IgD-negative memory B cell (primary cell): ENCODE results near the gene GDF10. TPM values are rescaled to one million over a fixed set of nuclear protein-coding genes. Genes with fewer than 3 reads are reported as not detected.

ENCODE experiments used
- H3K27ac Mint-ChIP-seq, 3 donors: one replicate each; pipeline ENCODE4 v1.8.0; 2020 to 2022; ENCODE audit warnings: mild to moderate bottlenecking in 3 of 3, mixed read lengths in 3 of 3, moderate library complexity in 1 of 3
- H3K27me3 Mint-ChIP-seq: one replicate; pipeline ENCODE4 v1.8.0; 2021; ENCODE audit warnings: mixed read lengths
- H3K36me3 Mint-ChIP-seq: one replicate; pipeline ENCODE4 v1.8.0; 2020; ENCODE audit warnings: mild to moderate bottlenecking, mixed read lengths
- H3K4me1 Mint-ChIP-seq, 3 donors: one replicate each; pipeline ENCODE4 v1.8.0; 2020 to 2022; ENCODE audit warnings: mixed read lengths in 3 of 3, mild to moderate bottlenecking in 1 of 3
- H3K4me3 Mint-ChIP-seq, 4 donors: one replicate each; pipeline ENCODE4 v1.8.0; 2020 to 2022; ENCODE audit warnings: mild to moderate bottlenecking in 4 of 4, mixed read lengths in 4 of 4, moderate library complexity in 3 of 4
- H3K9me3 Mint-ChIP-seq, 3 donors: one replicate each; pipeline ENCODE4 v1.8.0; 2020 to 2021; ENCODE audit warnings: mixed read lengths in 3 of 3, mild to moderate bottlenecking in 1 of 3
- polyA plus RNA-seq: library from polyadenylated mRNA; unstranded; fragments of 300-500 nt; fragmentation: Illumina TruSeq; gene quantifications from one replicate; pipeline ENCODE4 v1.2.3, GENCODE V29; 2021

The GDF10 gene
- polyA plus RNA-seq, 1 donor from 2014 or later = not detected

DNA sequence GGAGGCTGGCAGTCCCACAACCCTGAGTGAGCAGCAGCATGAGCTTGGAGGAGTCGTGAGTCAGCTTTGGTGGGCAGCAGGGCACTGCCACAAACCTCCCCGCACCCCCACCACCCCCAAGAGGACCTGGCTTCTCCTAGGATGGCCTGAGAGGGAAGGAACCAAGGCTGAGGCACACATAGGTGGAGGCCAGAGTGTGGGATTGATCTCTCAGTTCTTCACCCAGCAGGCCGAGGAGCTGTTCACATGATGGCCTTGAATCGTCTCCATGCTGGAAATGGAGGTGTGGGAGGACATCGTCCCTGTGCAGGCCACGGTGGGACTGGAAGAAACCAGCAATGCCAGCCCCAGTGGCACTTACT is 17.4 kb upstream of the GDF10 start:
- H3K4me3 Mint-ChIP-seq = no peak overlapping the region
- no peaks in the 10 kb centered on the region for H3K9me3 Mint-ChIP-seq
- no peak overlapping the region for H3K27ac Mint-ChIP-seq

DNA sequence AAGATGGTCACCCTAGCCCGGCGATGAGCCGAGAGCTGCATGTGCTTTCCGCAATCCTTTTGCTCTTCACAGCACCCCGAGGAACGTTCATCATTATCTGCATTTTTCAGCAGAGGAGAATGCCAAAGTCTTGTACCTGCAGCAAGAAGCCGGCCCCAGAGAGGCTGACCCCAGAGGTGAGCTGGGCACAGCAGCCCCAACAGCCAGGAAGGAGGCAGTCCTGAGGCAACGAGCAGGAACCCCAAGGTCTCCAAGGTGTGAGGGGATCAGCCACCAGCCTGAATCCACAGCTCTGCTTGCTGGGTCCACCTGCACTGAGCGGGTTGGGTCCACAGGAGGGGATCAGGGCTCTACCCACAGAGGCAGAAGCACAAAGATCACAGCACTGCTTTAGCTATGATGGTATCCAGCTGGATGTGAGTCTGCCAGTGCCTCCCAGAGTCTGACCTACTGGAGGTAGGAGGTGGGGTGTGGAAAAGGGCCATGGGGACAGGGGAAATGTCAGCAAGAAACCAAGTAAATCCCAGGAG is 16.8 kb upstream of the GDF10 start:
- peaks cover 3 to 8% (median 6%) of the 10 kb centered on the region in 3 donors for H3K4me1 Mint-ChIP-seq
- peaks cover 8% of the 10 kb centered on the region for H3K27me3 Mint-ChIP-seq
- H3K36me3 Mint-ChIP-seq = no peaks in the 10 kb centered on the region
- peak overlapping the region in 1 of 4 donors; percentile 17 for H3K4me3 Mint-ChIP-seq
- H3K9me3 Mint-ChIP-seq = no peaks in the 10 kb centered on the region
- H3K27ac Mint-ChIP-seq = no peak overlapping the region

More for the DNA sequence above, 17.4 kb upstream of the GDF10 start:
- no peaks in the 10 kb centered on the region for H3K36me3 Mint-ChIP-seq
- H3K4me1 Mint-ChIP-seq = peaks cover 3 to 8% (median 6%) of the 10 kb centered on the region in 3 donors
- peaks cover 8% of the 10 kb centered on the region for H3K27me3 Mint-ChIP-seq

DNA sequence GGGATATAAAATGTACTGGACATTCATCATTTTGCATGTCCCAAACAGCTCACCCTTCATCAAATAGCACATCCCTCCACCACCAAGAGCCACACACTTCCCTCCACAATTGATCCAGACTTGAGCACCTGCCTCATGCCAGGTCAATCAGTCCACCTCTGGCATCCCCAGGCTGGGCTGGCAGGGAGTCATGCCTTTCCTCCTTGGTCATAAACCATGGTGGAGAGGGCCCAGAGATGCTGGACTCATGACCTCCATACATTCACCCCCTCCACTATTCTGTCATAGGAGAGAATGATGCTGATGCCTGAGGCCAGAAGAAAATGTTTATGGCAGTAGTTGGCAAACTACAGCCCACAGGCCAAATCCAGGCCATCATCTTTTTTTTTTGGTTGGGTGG is 16.1 kb upstream of the GDF10 start:
- peak overlapping the region in 1 of 3 donors; percentile 20 for H3K27ac Mint-ChIP-seq
- H3K4me3 Mint-ChIP-seq = no peak overlapping the region

DNA sequence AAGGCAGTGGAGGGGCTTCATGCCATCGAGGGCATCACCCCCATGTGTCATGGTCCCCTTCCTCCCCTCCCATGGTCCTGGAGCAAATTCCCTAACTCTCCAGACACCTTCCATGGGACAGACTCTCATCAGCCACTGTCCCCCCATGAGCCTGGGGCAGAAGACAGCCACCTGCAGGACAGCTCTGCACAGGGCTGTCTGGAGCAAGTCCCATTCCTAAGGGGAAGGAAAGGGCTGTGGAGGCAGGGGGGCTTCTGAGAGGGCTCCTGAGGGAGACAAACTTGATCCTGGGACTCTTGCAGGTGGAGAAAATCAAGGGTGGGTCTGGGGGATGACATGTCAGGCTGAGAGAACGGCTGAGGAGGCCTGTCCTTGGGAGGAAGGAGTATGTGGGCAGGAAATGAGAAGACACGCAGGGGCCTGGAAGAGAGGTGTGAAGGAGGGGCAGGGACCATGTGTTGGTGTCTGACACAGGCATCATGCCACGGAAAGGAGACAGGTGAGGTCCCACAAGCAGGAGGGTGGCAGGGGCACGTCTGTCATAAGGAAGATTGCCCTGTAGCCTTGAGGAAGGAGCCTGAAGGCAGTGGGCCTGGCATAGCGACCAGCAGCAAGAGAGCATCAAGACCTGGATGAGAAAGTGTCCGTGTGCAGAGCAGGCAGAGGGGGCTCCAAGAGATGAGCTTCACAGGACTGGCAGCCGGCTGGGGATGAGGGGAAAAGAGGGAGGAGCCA is 14.4 kb upstream of the GDF10 start:
- H3K4me1 Mint-ChIP-seq = peaks cover 3 to 8% (median 6%) of the 10 kb centered on the region in 3 donors
- no peaks in the 10 kb centered on the region for H3K9me3 Mint-ChIP-seq
- H3K4me3 Mint-ChIP-seq = no peak overlapping the region
- no peaks in the 10 kb centered on the region for H3K36me3 Mint-ChIP-seq
- peaks cover 4% of the 10 kb centered on the region for H3K27me3 Mint-ChIP-seq
- peak overlapping the region in 1 of 3 donors; percentile 59 for H3K27ac Mint-ChIP-seq

More for the DNA sequence above, 16.1 kb upstream of the GDF10 start:
- Mint-ChIP-seq H3K4me1 (peaks cover 3 to 8% (median 6%) of the 10 kb centered on the region in 3 donors), H3K36me3 (no peaks in the 10 kb centered on the region), H3K27me3 (peaks cover 8% of the 10 kb centered on the region), H3K9me3 (no peaks in the 10 kb centered on the region)

DNA sequence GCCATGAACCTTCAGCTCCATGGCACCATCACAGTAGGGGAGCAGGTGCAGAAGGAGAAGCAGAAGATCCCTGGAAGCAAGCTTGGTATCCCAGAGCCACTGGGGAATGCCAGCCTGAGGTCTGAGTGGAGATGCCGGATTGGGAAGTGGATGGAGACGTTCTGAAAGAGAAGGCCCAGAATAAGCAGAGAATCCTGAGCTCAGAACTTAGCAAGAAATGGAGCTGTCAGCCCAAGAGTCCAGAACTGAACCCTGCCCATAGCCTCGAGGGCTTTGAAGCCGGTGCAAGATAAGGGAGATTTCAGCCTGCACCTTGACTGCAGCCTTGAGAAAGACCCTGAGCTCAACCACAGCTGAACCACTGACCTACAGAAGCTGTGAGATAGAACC is 13.9 kb upstream of the GDF10 start:
- Mint-ChIP-seq H3K27ac (no peak overlapping the region), H3K4me3 (no peak overlapping the region), H3K27me3 (peaks cover 4% of the 10 kb centered on the region)

GRCh38 chr10:47286591-47287315 is 13.2 kb upstream of the GDF10 start:
- H3K27me3 Mint-ChIP-seq = peaks cover 4% of the 10 kb centered on the region
- H3K4me3 Mint-ChIP-seq = no peak overlapping the region
- peaks cover 3 to 8% (median 3%) of the 10 kb centered on the region in 3 donors for H3K4me1 Mint-ChIP-seq
- no peaks in the 10 kb centered on the region for H3K36me3 Mint-ChIP-seq
- no peaks in the 10 kb centered on the region for H3K9me3 Mint-ChIP-seq
- no peak overlapping the region for H3K27ac Mint-ChIP-seq

More for the DNA sequence above, 13.9 kb upstream of the GDF10 start:
- Mint-ChIP-seq H3K4me1 (peaks cover 3 to 8% (median 6%) of the 10 kb centered on the region in 3 donors), H3K9me3 (no peaks in the 10 kb centered on the region), H3K36me3 (no peaks in the 10 kb centered on the region)

- peaks cover 0 to 8% (median 1%) of the 10 kb centered on the region in 3 donors for H3K4me1 Mint-ChIP-seq
- no peaks in the 10 kb centered on the region for H3K9me3 Mint-ChIP-seq
- no peak overlapping the region for H3K27ac Mint-ChIP-seq
- no peak overlapping the region for H3K4me3 Mint-ChIP-seq
- H3K36me3 Mint-ChIP-seq = no peaks in the 10 kb centered on the region
- H3K27me3 Mint-ChIP-seq = peaks cover 4% of the 10 kb centered on the region
These were observed 12.6 kb upstream of the GDF10 start for GRCh38 chr10:47287365-47287802.

- Mint-ChIP-seq H3K27ac (no peak overlapping the region), H3K27me3 (peaks cover 4% of the 10 kb centered on the region), H3K9me3 (no peaks in the 10 kb centered on the region), H3K4me1 (peaks cover 0 to 8% (median 0%) of the 10 kb centered on the region in 3 donors), H3K4me3 (no peak overlapping the region), H3K36me3 (no peaks in the 10 kb centered on the region)
These were observed 12.2 kb upstream of the GDF10 start for GRCh38 chr10:47287805-47288204.

DNA sequence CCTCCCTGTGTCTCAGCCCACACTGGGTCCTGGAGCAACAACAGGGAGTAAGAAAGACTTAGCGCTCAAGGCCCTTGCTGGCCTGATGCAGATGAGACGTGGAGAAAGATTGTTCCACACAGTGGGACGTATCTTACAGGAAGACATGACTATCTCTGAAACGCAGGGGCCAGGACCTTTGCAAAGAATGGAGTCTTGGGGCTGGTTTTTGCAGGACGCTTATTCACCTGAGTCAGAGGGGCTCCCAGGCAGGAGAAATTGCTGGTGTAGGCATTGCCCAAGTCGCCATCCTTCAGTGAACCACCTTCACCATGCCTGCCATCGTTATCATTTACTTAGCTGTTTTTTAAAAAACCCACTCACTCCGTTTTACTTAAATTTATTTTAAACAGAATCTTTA is 11.8 kb upstream of the GDF10 start:
- Mint-ChIP-seq H3K4me3 (no peak overlapping the region), H3K36me3 (no peaks in the 10 kb centered on the region), H3K27me3 (peaks cover 1% of the 10 kb centered on the region), H3K27ac (no peak overlapping the region), H3K4me1 (peaks cover 0 to 8% (median 0%) of the 10 kb centered on the region in 3 donors), H3K9me3 (no peaks in the 10 kb centered on the region)

GRCh38 chr10:47288916-47289495 is 11.0 kb upstream of the GDF10 start:
- Mint-ChIP-seq H3K27ac (no peak overlapping the region), H3K4me3 (no peak overlapping the region), H3K27me3 (peaks cover 1% of the 10 kb centered on the region), H3K9me3 (no peaks in the 10 kb centered on the region), H3K36me3 (no peaks in the 10 kb centered on the region), H3K4me1 (peaks cover 0 to 8% (median 0%) of the 10 kb centered on the region in 3 donors)

DNA sequence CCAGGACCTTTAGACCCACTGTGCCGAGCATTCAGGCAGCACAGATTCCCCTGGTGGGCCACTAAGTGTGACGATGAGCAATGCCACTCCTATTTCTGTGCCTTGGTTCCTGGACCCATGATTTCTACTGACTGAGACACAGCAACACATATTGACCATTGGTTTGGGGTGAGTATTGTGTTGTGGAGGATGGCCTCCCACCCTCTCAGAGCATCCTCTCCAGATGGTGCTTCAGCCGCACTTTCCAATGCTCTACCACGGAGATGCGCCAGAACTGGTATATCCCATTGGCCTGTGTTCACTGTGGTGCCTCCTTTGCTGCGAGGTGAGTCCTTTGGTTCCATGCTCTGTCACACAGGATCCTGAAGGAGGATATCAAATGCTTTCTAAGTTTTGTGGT is 10.1 kb upstream of the GDF10 start:
- no peaks in the 10 kb centered on the region for H3K36me3 Mint-ChIP-seq
- no peak overlapping the region for H3K27ac Mint-ChIP-seq
- no peaks in the 10 kb centered on the region for H3K9me3 Mint-ChIP-seq
- H3K4me1 Mint-ChIP-seq = peaks cover 0 to 8% (median 0%) of the 10 kb centered on the region in 3 donors
- H3K4me3 Mint-ChIP-seq = no peak overlapping the region
- H3K27me3 Mint-ChIP-seq = peaks cover 1% of the 10 kb centered on the region

DNA sequence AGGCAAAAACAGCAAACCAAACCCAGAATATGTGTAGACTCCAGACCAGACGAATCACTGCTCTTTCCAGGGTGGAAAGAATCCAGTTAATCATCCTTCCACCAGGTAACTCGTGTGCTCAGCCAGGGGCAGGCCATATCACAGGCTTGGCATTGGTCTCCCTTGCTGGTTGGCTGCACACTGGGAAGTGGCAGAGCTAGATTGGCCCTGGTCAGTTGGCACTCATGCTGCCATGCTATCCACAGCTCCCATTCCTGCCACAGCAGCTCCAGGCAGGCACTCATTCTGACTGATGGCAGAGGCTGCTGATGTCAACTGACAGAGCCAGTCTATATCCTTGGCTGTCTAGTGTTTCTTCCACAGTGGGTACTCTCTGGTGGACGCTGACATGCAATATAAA is 9.7 kb upstream of the GDF10 start:
- H3K36me3 Mint-ChIP-seq = no peaks in the 10 kb centered on the region
- H3K9me3 Mint-ChIP-seq = no peaks in the 10 kb centered on the region
- peaks cover 0 to 8% (median 0%) of the 10 kb centered on the region in 3 donors for H3K4me1 Mint-ChIP-seq

DNA sequence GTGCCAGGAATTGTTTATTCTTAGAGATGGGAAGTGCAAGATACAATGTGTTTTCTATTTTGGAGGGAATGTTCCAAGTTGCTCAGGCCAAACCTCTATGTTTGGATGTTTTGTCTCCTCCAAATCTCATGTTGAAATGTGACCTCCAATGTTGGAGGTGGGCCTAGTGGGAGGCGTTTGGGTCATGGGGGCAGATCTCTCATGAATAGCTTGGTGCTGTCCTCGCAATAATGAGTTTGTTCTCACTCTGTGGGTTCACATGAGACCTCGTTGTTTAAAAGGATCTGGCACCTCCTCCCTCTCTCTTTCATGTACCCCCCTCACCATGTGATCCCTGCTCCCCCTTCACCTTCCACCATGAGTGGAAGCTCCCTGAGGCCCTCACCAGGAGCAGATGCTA is 8.3 kb upstream of the GDF10 start:
- peaks cover 2% of the 10 kb centered on the region for H3K27me3 Mint-ChIP-seq
- H3K9me3 Mint-ChIP-seq = no peaks in the 10 kb centered on the region
- H3K27ac Mint-ChIP-seq = no peak overlapping the region
- no peaks in the 10 kb centered on the region for H3K4me1 Mint-ChIP-seq
- H3K36me3 Mint-ChIP-seq = no peaks in the 10 kb centered on the region
- H3K4me3 Mint-ChIP-seq = no peak overlapping the region

More for the DNA sequence above, 9.7 kb upstream of the GDF10 start:
- Mint-ChIP-seq H3K27me3 (peaks cover 1% of the 10 kb centered on the region), H3K4me3 (no peak overlapping the region), H3K27ac (no peak overlapping the region)

DNA sequence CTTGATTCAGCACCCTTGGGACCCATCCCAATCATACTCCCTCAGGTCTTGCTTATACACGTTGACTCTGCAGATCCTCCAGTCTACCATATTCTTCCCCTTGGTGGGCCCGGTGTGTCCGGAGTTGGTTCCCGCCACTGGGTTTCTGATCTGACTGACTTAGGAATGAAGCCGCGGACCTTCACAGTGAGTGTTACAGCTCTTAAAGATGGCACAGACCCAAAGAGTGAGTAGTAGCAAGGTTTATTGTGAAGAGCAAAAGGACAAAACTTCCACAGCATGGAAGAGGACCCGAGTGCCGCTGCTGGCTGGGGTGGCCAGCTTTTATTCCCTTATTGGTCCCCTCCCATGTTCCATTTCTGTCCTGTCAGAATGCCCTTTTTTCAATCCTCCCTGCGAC is 5.9 kb upstream of the GDF10 start:
- Mint-ChIP-seq H3K36me3 (no peaks in the 10 kb centered on the region), H3K9me3 (no peaks in the 10 kb centered on the region), H3K4me3 (no peak overlapping the region), H3K27me3 (peaks cover 6% of the 10 kb centered on the region), H3K27ac (no peak overlapping the region), H3K4me1 (no peaks in the 10 kb centered on the region)

DNA sequence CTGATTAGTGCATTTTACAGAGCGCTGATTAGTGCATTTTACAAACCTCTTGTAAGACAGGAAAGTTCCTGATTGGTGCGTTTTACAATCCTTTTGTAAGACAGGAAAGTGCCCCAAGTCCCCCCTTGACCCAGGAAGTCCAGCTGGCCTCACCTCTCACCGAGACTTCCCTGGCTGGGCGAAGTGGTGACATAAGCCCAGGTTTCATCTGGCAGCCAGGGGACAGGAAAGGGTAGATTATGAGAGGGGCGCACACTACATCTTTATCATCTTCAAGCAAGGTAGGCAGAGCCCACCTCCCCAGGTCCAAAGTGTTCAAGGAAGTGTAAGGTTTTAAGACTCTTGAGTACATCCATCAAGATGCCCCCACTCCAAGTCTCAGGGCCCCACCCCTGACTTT is 5.5 kb upstream of the GDF10 start:
- Mint-ChIP-seq H3K4me1 (peaks cover 0 to 2% (median 0%) of the 10 kb centered on the region in 3 donors), H3K36me3 (no peaks in the 10 kb centered on the region), H3K27ac (no peak overlapping the region), H3K27me3 (peaks cover 10% of the 10 kb centered on the region), H3K9me3 (no peaks in the 10 kb centered on the region), H3K4me3 (no peak overlapping the region)
